ENCODE data around the gene CASP8AP2. TPM values are rescaled to one million over a fixed set of nuclear protein-coding genes. Genes with fewer than 3 reads are reported as not detected.

Gene CASP8AP2
- total and polyA plus RNA-seq, 2 of the 13 experiments (the other 11 are each of a cell fraction or from before 2014, with no cell fraction given): 5.7 to 13.5 TPM

DNA sequence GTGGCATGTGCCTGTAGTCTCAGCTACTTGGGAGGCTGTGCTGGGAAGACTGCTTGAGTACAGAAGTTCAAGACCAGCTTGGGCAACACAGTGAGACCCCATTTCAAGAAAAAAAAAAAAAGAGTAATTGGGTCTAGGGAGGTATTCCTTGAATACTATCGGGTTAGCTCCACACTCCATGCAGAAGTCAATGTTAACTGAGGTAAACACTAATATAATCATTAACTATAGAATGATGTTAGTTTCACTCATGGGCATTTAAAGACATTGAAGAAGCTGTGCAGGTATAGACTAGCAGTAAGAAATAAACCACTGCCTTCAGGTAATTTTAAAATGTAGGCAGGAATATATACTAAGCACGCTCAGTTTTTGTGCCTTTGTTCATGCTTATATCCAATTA lies 42.7 kb upstream of the CASP8AP2 start:
- no peaks in the 10 kb centered on the region for H3K79me2 ChIP-seq (ENCODE audit: insufficient read depth, low read length)
- H2AFZ ChIP-seq (ENCODE audit: low read length): no peak overlapping the region
- peaks cover 5% of the 10 kb centered on the region; the same call in 1 of the 2 replicates for H3K9me3 ChIP-seq (ENCODE audit: low read length)
- peaks cover 17% of the 10 kb centered on the region for H3K4me1 ChIP-seq (ENCODE audit: insufficient read depth, low read length)
- ChIA-PET CTCF (ENCODE audit: low intra/inter-chr PET ratio, low total read pairs) (no interaction called here), POLR2A (interaction anchor here (1.0 to 1.1 kb wide), 2 partner anchors 32 to 42 kb away, joined by 3 read pairs; partner anchors contain the start of gene MDN1)
- peak overlapping the region; percentile 20; the same call in 1 of the 2 replicates for H3K4me2 ChIP-seq (ENCODE audit: low read depth, low read length)
- H4K20me1 ChIP-seq (ENCODE audit: insufficient read depth, low read length): no peaks in the 10 kb centered on the region
- H3K27ac ChIP-seq (ENCODE audit: extremely low read length, insufficient read depth, low read length): no peak overlapping the region
- intact Hi-C loops (cut with micrococcal nuclease; ENCODE audit: unreplicated experiment): no loop called here
- H3K27me3 ChIP-seq (ENCODE audit: control insufficient read depth in 1 of 2, insufficient read depth in 2 of 2, low read length in 2 of 2): no peaks in the 10 kb centered on the region
- no TSS peak for BruUV-seq (replicated peaks)
- no peak overlapping the region for H3K9ac ChIP-seq (ENCODE audit: insufficient read depth, low read depth, low read length)
- in situ Hi-C loops (cut with HindIII; ENCODE audit: extremely low pct_ligation_motif_present, low pct_unique_long_range_greater_than_20kb): no loop called here
- H3K36me3 ChIP-seq (replicated peaks in 1 of 2; ENCODE audit: control insufficient read depth in 1 of 2, insufficient read depth in 2 of 2, low read length in 2 of 2): peaks cover 13 to 61% of the 10 kb centered on the region in 2 experiments
- FAIRE-seq: no peak
- WGBS (ENCODE audit: low lambda C conversion rate): 58% methylated on average over 2 of the region's 2 CpGs
- ATAC-seq: peak; percentile 90
- no peak overlapping the region for H3K4me3 ChIP-seq (replicated peaks in 1 of 3; ENCODE audit: insufficient read depth in 1 of 3, low read depth in 2 of 3, low read length in 3 of 3)
- no peak for DNase-seq (ENCODE audit: low spot score)
- no peak for TF ChIP-seq AKAP8 (CRISPR knock-in tag; IDR thresholded peaks at IDR 0.05)
- no peak for TF ChIP-seq ZBTB38 (CRISPR knock-in tag; IDR thresholded peaks at IDR 0.05)
- no peak for TF ChIP-seq MIXL1 (CRISPR knock-in tag; IDR thresholded peaks at IDR 0.05)
- TF ChIP-seq FIP1L1 (IDR thresholded peaks at IDR 0.05; ENCODE audit: borderline replicate concordance, insufficient read depth, low read depth, low read length): no peak
- no peak for TF ChIP-seq SP1 (IDR thresholded peaks at IDR 0.05)
- TF ChIP-seq SP1 (CRISPR knock-in tag; IDR thresholded peaks at IDR 0.05): no peak
- TF ChIP-seq NR2C2 (CRISPR knock-in tag; IDR thresholded peaks at IDR 0.05; ENCODE audit: borderline replicate concordance): no peak
- no peak for TF ChIP-seq ISL2 (CRISPR knock-in tag; IDR thresholded peaks at IDR 0.05)
- TF ChIP-seq CBX5 (CRISPR knock-in tag; IDR thresholded peaks at IDR 0.05; ENCODE audit: borderline replicate concordance): no peak
- no peak for TF ChIP-seq HNRNPK (IDR thresholded peaks at IDR 0.05; ENCODE audit: low read depth, low read length, poor library complexity, severe bottlenecking)
- no peak for TF ChIP-seq ZNF737 (CRISPR knock-in tag; IDR thresholded peaks at IDR 0.05; ENCODE audit: borderline replicate concordance)
- no peak for TF ChIP-seq MXI1 (IDR thresholded peaks at IDR 0.05; ENCODE audit: borderline replicate concordance, low read depth, low read length)
- no peak for TF ChIP-seq ZNF605 (CRISPR knock-in tag; IDR thresholded peaks at IDR 0.05)
- no peak for TF ChIP-seq ZNF256 (CRISPR knock-in tag; conservative IDR thresholded peaks at IDR 0.05)
- TF ChIP-seq ARNT2 (CRISPR knock-in tag; IDR thresholded peaks at IDR 0.05; ENCODE audit: low read depth): no peak
- no peak for TF ChIP-seq SP2 (CRISPR knock-in tag; IDR thresholded peaks at IDR 0.05)
- no peak for TF ChIP-seq ZMYM4 (CRISPR knock-in tag; IDR thresholded peaks at IDR 0.05)
- no peak for TF ChIP-seq MIER2 (CRISPR knock-in tag; IDR thresholded peaks at IDR 0.05)
- TF ChIP-seq SAFB2 (CRISPR knock-in tag; IDR thresholded peaks at IDR 0.05; ENCODE audit: borderline replicate concordance, low read depth): no peak
- no peak for TF ChIP-seq ZNF354B (CRISPR knock-in tag; IDR thresholded peaks at IDR 0.05)
- TF ChIP-seq FOXA3 (CRISPR knock-in tag; IDR thresholded peaks at IDR 0.05): peak; percentile 44
- TF ChIP-seq ZNF121 (CRISPR knock-in tag; IDR thresholded peaks at IDR 0.05): peak; percentile 74
- TF ChIP-seq, protein P1, sequence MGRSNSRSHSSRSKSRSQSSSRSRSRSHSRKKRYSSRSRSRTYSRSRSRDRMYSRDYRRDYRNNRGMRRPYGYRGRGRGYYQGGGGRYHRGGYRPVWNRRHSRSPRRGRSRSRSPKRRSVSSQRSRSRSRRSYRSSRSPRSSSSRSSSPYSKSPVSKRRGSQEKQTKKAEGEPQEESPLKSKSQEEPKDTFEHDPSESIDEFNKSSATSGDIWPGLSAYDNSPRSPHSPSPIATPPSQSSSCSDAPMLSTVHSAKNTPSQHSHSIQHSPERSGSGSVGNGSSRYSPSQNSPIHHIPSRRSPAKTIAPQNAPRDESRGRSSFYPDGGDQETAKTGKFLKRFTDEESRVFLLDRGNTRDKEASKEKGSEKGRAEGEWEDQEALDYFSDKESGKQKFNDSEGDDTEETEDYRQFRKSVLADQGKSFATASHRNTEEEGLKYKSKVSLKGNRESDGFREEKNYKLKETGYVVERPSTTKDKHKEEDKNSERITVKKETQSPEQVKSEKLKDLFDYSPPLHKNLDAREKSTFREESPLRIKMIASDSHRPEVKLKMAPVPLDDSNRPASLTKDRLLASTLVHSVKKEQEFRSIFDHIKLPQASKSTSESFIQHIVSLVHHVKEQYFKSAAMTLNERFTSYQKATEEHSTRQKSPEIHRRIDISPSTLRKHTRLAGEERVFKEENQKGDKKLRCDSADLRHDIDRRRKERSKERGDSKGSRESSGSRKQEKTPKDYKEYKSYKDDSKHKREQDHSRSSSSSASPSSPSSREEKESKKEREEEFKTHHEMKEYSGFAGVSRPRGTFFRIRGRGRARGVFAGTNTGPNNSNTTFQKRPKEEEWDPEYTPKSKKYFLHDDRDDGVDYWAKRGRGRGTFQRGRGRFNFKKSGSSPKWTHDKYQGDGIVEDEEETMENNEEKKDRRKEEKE (IDR thresholded peaks at IDR 0.05): no peak
- TF ChIP-seq, protein P2, sequence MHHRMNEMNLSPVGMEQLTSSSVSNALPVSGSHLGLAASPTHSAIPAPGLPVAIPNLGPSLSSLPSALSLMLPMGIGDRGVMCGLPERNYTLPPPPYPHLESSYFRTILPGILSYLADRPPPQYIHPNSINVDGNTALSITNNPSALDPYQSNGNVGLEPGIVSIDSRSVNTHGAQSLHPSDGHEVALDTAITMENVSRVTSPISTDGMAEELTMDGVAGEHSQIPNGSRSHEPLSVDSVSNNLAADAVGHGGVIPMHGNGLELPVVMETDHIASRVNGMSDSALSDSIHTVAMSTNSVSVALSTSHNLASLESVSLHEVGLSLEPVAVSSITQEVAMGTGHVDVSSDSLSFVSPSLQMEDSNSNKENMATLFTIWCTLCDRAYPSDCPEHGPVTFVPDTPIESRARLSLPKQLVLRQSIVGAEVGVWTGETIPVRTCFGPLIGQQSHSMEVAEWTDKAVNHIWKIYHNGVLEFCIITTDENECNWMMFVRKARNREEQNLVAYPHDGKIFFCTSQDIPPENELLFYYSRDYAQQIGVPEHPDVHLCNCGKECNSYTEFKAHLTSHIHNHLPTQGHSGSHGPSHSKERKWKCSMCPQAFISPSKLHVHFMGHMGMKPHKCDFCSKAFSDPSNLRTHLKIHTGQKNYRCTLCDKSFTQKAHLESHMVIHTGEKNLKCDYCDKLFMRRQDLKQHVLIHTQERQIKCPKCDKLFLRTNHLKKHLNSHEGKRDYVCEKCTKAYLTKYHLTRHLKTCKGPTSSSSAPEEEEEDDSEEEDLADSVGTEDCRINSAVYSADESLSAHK (CRISPR knock-in tag; IDR thresholded peaks at IDR 0.05; ENCODE audit: borderline replicate concordance): no peak

Measured in HepG2 (cell line).